GM19395 (cell line): ENCODE data around the gene SERF1A.
"Not testable (repeated sequence)": the region's sequence is repeated elsewhere in the genome, so short reads cannot be mapped to it uniquely, and the experiment has no call there.

Experiments used
- ATAC-seq: cut with Tn5 transposase; IDR thresholded peaks from one replicate; pipeline ENCODE4 v1.9.1; 2021; ENCODE audit warnings: mild to moderate bottlenecking, moderate library complexity; ENCODE audit not compliant: unreplicated experiment

Gene SERF1A

DNA sequence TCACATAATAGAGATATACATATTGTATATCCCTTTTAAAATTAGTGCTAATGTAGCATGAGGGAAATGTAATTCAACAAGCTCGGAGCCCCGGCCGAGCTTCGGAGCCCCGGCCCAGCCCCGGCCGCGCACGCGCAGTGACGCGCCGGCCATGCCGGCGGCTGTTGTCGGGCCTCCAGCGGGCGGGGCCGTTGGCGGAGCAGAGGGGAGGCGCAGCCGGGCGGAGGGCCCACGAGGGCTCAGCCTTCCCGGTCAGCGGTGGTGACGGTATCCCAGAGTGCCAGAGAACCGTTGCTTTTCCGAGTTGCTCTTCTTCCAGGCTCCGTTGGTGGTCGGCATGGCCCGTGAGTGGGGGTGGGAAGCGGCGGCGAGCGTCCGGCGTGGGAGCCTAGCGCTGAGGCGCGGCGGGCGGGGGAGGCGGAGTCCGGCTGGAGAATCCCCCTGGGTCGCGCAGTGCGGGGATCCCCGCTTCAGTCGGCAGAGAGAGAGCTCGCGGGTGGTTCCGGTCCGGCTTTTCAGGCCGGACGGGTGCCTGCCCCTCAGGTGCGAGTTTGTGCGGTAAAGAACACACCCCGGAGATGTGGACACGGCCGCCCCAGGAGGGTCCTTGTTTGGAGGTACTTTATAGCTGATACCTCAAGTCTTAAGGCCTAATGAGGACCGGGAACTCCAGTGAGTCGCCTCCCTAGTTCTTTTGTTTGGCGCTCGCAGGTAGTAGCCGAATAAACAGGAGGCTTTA lies at the start of gene SERF1A:
SERF1A (plus strand) TSS at position 137 of the 739 bp plus-strand sequence; CDS start at position 338, 201 bp downstream.
- ATAC-seq: peak; percentile 85

DNA sequence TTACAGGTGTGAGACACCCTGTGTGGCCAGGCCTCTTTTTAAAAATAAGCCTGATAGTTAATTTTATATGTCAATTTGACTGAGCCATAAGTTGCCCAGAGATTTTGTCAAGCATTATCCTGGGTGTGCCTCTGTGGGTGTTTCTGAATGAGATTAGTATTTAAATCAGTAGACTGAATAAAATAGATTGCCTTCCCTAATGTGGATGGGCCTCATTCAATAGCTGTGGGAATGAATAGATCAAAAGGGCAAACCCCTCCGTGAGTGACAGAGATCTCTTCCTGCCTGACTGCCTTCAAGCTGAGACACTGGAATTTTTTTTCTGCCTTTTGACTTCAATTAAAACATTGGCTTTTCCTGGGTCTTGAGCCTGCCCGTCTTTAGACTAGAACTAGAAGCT lies 33.7 kb upstream of the SERF1A start:
- not testable (repeated sequence) for ATAC-seq

DNA sequence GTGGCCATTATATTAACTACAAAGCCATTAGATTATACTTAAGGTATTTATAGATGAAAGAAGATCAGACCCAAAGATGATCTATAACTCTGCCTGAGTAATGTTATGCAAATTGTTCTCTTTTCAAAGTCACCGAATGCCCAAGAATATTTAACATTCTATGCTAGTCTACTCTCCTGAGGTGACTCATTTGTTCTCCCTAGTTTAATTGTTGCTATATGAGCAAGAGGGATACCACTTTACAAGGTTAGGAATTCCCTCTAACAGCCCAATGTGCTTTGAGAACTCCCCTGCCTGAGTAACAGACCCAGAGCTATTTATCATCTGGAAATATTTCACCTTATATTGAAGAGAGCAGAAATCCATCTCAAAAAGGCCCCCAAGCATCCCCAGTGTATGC lies 29.8 kb upstream of the SERF1A start:
- not testable (repeated sequence) for ATAC-seq

DNA sequence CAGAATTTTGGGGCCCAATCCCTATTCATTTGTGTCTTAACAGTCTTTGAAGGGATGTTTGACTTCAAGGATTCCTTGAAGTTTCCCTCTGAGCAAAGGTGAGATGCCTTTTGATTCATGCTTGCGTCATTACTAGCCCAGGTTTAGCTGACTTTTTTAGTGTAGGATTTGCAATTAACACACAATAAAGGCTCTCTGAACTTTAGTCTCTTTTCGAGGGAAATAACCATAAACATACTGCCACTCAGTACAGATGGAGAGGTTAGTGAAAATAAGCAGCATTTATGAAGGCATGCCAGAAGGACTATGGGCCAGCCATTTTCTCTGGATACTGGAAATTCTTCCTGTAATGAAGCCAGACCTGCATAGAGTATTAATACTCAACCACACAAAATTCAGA lies 4.4 kb upstream of the SERF1A start:
- ATAC-seq: not testable (repeated sequence)

DNA sequence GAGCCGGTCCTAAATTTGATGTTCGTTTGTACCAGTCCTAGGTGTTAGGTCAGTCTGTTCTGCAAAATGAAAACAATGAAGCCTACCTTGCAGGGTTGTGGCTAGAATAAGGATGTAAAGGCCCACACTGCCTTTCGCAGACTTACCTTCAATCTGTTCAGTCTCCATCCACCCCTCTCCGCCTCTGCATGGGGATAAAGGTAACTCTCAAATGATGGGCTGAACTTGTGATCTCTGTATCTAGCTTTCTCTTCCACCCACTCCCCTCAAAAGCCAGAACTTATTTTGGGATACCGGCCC lies 753 bp downstream of the SERF1A start:
- peak; percentile 40 for ATAC-seq

DNA sequence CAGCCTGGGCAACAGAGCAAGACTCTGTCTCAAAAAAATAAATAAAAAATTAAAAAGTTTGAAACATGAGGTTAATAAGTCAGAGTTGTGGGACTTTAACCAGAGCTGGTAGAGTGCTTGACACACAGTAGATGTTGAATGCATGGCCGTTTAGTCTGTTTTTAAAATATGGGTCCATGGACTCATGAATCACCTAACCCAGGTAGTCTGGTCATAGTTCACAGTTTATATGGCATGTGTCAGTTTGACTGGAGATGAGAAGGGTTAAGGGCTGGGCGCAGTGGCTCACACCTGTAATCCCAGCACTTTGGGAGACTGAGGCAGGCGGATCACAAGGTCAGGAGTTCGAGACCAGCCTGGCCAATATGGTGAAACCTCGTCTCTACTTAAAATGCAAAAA lies 6.2 kb downstream of the SERF1A start:
- not testable (repeated sequence) for ATAC-seq

DNA sequence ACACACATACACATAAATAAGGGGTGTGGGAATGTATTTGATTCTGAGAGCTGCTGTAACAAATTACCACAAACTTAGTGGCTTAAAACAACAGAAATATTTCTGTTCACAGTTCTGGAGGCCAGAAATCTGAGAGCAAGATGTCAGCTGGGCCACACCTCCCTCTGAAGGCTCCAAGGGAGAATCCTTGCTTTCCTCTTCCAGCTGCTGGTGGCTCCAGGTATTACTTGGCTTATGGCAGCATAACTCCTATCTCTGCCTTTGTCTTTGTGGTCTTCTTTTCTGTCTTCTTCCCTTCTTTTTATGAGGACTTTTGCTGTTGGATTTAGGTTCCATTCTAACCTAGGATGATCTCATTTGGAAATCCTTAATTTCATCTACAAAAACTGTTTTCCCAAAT lies 16.4 kb downstream of the SERF1A start:
- ATAC-seq: not testable (repeated sequence)

DNA sequence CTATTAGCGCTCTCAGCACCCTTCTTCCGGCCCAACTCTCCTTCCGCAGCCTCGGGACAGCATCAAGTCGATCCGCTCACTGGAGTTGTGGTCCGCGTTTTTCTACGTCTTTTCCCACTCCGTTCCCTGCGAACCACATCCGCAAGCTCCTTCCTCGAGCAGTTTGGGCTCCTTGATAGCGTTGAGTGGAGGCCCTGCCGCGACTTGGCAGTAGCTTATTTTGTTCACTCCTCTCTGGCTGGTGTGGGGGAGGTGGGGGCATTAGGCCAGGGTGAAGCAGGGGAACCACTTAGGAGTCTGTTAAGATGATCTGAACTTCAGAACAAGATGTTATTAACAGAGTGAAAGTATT lies 24.7 kb downstream of the SERF1A start:
- peak; percentile 48 for ATAC-seq

DNA sequence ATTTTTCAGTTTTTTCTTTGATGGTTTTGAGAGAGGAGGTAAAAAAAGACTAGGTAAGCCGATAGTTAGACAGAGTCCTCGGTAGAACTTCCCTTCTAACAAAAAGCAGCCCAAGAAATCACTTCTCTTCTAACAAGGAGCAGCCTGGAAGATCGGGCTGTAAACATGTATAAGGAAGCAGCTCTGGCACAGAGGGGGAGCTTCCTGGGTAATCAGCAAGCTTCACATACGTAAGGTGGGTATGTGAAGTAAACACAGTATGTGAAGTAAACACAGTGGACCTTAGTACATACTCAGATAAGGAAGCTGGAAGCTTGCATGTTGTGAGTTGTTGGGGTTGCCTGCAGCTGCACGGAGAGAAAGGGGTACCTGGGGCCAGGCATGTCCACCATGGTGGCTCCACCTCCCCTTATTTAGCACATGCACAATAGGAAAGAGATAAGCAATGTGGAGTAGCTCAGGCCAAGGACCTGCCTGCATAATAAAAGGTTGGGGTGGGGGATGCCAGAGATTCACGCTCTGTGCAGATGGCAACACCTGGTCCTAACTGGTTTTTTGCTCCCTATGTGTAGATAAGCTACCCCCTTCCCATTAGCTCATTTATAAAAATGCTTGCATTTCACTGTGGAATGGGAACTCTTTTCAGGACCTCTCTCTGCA lies 31.4 kb downstream of the SERF1A start:
- ATAC-seq: not testable (repeated sequence)

DNA sequence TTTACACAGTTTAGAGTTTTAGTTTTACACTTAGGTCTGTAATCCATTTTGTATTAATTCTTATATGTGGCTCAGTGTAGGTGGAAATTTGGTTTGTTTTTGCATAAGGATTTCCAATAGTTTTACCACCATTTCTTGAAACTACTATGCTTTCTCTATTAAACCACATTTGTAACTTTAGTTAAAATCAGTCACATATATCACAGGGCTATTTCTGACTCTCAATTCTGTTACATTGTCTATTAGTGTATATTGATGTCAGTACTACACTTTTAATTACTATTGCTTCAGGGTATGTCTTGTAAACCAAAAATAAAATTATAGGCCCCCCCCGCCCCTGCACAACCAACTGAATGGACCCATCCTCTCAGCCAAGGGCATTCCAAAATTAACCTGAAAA lies 32.1 kb downstream of the SERF1A start:
- ATAC-seq: not testable (repeated sequence)

DNA sequence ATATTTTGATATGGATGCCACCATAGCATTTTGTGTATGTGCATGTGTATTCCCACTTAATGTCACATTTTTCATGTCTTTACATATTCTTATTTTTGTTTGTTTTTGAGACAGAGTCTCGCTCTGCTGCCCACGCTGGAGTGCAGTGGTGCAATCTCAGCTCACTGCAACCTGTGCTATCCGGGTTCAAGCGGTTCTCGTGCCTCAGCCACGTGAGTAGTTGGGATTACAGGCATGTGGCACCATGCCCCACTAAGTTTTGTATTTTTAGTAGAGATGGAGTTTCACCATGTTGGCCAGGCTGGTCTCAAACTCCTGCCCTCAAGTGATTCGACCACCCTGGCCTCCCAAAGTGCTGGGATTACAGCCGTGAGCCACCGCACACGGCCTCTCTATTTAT lies 52.6 kb downstream of the SERF1A start:
- ATAC-seq: not testable (repeated sequence)
